GM19463 (cell line): ENCODE measurements around the gene PEX7.
A peak's percentile ranks its signal among the peaks of the same experiment; 100 is the strongest.
"Not testable (repeated sequence)": the region's sequence is repeated elsewhere in the genome, so short reads cannot be mapped to it uniquely, and the experiment has no call there.

Experiments
- ATAC-seq: cut with Tn5 transposase; IDR thresholded peaks from one replicate; pipeline ENCODE4 v1.9.1; 2021; ENCODE audit warnings: mild to moderate bottlenecking, moderate library complexity; ENCODE audit not compliant: unreplicated experiment

Gene PEX7, protein sequence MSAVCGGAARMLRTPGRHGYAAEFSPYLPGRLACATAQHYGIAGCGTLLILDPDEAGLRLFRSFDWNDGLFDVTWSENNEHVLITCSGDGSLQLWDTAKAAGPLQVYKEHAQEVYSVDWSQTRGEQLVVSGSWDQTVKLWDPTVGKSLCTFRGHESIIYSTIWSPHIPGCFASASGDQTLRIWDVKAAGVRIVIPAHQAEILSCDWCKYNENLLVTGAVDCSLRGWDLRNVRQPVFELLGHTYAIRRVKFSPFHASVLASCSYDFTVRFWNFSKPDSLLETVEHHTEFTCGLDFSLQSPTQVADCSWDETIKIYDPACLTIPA

GRCh38 chr6:136822376-136823127 is at the start of gene PEX7:
Gene PEX7, plus strand, starts transcription at chr6:136822592. Its CDS starts 74 bp downstream, at chr6:136822666.
- peak; percentile 97 for ATAC-seq

DNA sequence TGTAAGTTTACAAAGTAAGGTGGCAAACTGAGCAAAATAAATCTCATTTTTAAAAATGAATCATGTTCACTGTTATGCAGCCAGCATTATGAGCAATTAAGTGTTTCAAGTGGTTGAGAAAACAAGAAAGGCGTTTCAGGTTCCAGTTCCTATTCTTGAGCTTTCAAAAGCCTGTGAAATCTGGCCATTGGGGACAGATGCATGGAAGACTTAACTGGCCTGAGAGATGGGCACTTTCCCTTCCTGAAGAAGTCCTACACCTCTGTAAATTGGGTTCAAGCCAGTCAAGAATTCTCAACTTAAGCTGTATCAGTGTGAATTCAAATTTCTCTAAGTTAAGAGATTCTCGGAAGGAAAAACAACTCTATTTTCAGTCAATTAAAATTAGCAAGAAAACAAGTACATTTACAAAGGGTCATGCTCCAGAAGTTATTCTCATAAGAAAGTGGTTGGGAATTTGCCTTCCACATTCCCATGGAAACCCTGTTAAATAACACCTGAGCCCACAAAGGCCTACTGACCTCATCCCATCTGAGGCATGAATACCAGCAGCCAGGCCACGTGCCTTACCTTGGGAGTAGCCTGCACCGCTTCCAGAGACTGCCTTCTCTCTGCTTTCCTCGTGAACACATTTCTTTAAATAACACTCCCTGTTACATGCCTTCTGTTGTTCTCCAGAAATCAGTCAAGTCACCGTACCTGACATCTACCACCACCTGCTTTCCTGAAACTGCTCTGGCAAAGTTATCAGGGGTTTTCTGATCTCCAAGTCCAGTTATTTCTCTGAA is 49.5 kb upstream of the PEX7 start:
- peak; percentile 74 for ATAC-seq

GRCh38 chr6:136773473-136773796 is 49.0 kb upstream of the PEX7 start:
- ATAC-seq: no peak

GRCh38 chr6:136774228-136775041 is 48.0 kb upstream of the PEX7 start:
- ATAC-seq: no peak

DNA sequence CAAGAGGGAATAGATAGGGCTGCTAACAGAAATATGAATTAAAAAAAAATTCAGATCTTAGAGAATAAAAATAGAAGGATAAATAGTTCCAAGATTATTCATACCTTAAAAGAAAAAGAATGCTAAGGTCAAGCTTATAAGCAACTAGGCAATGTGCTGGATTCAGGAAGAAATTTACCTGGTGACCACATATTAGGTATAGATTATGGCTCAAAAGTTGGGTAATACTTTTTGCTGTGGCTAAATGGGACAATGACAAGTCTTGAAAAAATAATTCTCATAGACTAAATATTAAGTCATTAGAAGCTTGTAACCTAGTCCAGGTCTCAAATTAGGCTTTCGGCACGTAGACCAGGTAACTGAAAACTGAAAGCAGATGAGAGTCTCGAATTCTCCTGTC is 47.3 kb upstream of the PEX7 start:
- ATAC-seq: no peak

GRCh38 chr6:136775548-136775947 is 46.8 kb upstream of the PEX7 start:
- no peak for ATAC-seq

DNA sequence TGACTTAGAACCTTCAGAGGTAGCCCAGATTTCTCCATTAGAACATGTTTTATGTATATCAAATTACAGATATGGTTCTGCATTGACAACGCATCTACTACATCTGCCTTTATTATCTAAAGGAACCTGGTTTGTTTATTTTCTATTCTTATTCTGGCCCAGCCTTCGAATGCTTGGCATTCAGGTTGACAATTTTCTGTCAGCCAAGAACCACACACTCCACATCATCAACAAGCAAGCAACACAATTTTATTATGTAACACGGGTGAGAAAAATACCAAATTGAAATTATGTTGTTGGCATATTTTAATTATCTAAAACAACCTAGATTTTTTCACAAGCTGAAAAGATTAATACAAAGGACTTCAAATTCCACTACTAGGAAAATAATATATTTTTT is 44.7 kb upstream of the PEX7 start:
- ATAC-seq: no peak

- ATAC-seq: no peak
Measured at GRCh38 chr6:136779682-136780081, 42.7 kb upstream of the PEX7 start.

GRCh38 chr6:136780972-136781371 is 41.4 kb upstream of the PEX7 start:
- ATAC-seq: no peak

GRCh38 chr6:136782021-136782770 is 40.2 kb upstream of the PEX7 start:
- no peak for ATAC-seq

DNA sequence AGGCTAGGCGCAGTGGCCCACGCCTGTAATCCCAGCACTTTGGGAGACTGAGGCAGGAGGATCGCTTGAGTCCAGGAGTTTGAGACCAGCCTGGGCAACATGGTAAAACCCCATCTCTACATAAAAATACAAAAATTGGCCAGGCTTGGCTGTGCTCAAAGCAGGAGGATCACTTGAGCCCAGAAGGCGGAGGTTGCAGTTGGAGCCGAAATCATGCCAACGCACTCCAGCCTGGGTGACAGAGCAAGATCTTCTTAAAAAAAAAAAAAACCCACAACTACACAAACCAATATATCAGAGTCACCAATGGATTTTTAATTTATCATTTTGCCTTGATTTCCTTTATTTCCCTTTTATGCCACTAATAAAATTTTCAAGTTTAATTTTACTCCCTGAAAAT is 39.4 kb upstream of the PEX7 start:
- ATAC-seq: no peak

- peak; percentile 69 for ATAC-seq
Measured at GRCh38 chr6:136783495-136784270, 38.7 kb upstream of the PEX7 start.

DNA sequence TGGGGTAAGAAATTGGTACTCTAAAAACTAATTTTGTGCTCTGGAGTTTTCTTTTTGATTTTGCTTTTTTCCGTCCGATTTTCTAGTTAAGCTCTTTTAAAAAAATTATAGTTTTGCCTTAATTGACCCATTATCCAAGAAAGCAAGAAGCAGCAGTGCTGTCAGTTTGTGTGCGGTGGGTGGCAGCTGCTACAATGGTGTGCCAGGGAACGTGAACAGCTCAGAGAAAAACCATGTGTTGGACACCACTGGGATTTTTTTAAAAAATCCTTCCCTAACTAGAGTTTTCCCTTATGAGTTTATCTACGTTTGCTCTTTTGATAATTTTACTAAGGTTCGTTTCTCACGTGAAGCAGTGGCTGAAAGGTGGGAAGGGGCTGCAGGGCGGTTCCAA is 38.1 kb upstream of the PEX7 start:
- ATAC-seq: no peak

- peak; percentile 55 for ATAC-seq
Measured at GRCh38 chr6:136784910-136785746, 37.3 kb upstream of the PEX7 start.

DNA sequence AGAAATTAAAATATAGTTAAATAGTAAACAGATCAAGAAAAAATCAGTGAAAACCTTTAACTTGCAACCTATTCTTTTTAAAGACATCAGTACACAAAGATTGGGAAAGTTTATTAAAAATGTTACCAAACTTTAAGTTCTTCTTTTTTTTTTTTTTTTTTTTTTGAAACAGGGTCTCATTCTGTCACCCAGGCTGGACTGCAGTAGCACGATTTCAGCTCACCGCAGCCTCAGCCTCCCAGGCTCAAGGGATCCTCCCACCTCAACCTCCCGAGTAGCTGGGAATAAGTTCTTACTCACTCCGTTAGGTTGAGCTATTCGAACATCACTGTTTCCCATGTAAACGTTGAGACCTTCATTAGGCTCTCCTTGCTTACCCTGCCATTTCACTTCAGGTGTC is 35.7 kb upstream of the PEX7 start:
- no peak for ATAC-seq

GRCh38 chr6:136787726-136788068 is 34.7 kb upstream of the PEX7 start:
- ATAC-seq: no peak

DNA sequence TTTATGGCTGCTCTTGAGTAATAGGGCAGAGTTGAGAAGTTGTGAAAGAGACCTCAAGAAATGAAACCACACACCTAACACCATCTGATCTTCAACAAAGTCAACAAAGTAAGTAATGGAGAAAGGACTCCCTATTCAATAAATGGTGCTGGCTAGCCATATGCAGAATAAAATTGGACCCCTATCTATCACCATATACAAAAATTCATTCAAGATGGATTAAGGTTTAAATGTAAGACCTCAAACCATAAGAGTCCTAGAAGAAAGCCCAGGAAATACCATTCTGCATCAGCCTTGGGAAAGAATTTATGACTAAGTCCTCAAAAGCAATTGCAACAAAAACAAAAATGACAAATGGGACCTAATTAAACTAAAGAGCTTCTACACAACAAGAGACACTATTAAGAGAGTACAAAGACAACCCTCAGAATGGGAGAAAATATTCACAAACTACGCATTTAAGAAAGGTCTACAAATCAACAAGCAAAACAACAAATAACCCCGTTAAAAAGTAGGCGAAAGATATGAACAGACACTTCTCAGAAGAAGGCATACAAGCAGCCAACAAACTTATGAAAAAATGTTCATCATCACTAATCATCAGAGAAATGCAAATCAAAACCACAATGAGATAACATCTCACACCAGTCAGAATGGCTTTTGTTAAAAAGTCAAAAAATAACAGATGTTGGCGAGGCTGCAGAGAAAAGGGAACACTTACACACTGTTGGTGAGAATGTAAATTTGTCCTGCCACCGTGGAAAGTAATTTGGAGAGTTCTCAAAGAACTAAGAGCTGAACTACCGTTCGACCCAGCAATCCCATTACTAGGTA is 34.1 kb upstream of the PEX7 start:
- no peak for ATAC-seq

GRCh38 chr6:136789440-136789839 is 33.0 kb upstream of the PEX7 start:
- ATAC-seq: not testable (repeated sequence)
